GM10266 (cell line): ENCODE results near the gene NFATC1.

Source experiments
- DNase-seq: peaks from one replicate; pipeline ENCODE4 v3.0.0; 2012; ENCODE audit errors: extremely low spot score
- CTCF ChIP-seq: IDR thresholded peaks from 2 replicates; pipeline ENCODE4 v1.5.1; 2012; ENCODE audit warnings: mild to moderate bottlenecking, low read depth; ENCODE audit not compliant: control insufficient read depth, insufficient read depth; ENCODE audit errors: missing control alignments

NFATC1 gene

GRCh38 chr18:79393635-79394533 is 1.8 kb upstream of the NFATC1 start:
- TF ChIP-seq CTCF: no peak
- DNase-seq: peak; percentile 81

GRCh38 chr18:79394534-79395307 is 1.0 kb upstream of the NFATC1 start:
- no peak for TF ChIP-seq CTCF
- peak; percentile 74 for DNase-seq

- DNase-seq: no peak
- no peak for TF ChIP-seq CTCF
Measured at GRCh38 chr18:79395308-79395640, 456 bp upstream of the NFATC1 start.

GRCh38 chr18:79396431-79397246 is 909 bp downstream of the NFATC1 start:
- peak; percentile 66 for TF ChIP-seq CTCF
- DNase-seq: peak; percentile 80

- no peak for TF ChIP-seq CTCF
- DNase-seq: no peak
Measured at GRCh38 chr18:79397247-79397829, 1.6 kb downstream of the NFATC1 start.

- TF ChIP-seq CTCF: no peak
- DNase-seq: no peak
Measured at GRCh38 chr18:79397830-79398761, 2.4 kb downstream of the NFATC1 start.
